Left ventricle myocardium inferior (tissue), 1 donor: Measurements from ENCODE around the gene PLAAT2. TPM values are rescaled to one million over a fixed set of nuclear protein-coding genes. Genes with fewer than 3 reads are reported as not detected.
"Not testable (repeated sequence)": the region's sequence is repeated elsewhere in the genome, so short reads cannot be mapped to it uniquely, and the experiment has no call there.

ENCODE experiments used
- DNase-seq: peaks from one replicate; pipeline ENCODE4 v3.0.0-alpha.2; 2020
- H3K27ac ChIP-seq: fragments of 200-600 bp; replicated peaks from 2 replicates; pipeline ENCODE4 v1.8.0; 2021
- H3K27me3 ChIP-seq: fragments of 200-600 bp; 2 replicates; pipeline ENCODE4 v1.8.0; 2021; ENCODE audit warnings: low read depth
- H3K36me3 ChIP-seq: fragments of 200-600 bp; 2 replicates; pipeline ENCODE4 v1.8.0; 2021
- H3K4me1 ChIP-seq: fragments of 200-600 bp; 2 replicates; pipeline ENCODE4 v1.8.0; 2021
- H3K4me3 ChIP-seq: fragments of 200-600 bp; 2 replicates; pipeline ENCODE4 v1.8.0; 2021; ENCODE audit warnings: mild to moderate bottlenecking, moderate library complexity
- H3K9me3 ChIP-seq: fragments of 200-600 bp; replicated peaks from 2 replicates; pipeline ENCODE4 v1.8.0; 2021
- CTCF ChIP-seq: fragments of 200-600 bp; IDR thresholded peaks from 2 replicates; pipeline ENCODE4 v1.8.0; 2021; ENCODE audit warnings: antibody characterized with exemption, mild to moderate bottlenecking, borderline replicate concordance
- intact Hi-C: fragments of 100-400 bp; cut with micrococcal nuclease; formaldehyde crosslinking; loops from one replicate; pipeline ENCODE4 v1.11.0; 2022
- total RNA-seq: library from RNA; stranded (reverse); fragmentation: NEBNext Ultra II Directional; extraction: Animal tissue kit (Norgen Biotek cat#: 25700); gene quantifications from one replicate; pipeline ENCODE4 v1.2.1, GENCODE V29; 2021
- donor health status: DM: no; HTN: yes; CAD: no; lungs with severe emphysema.

PLAAT2 gene
- total RNA-seq, 1 donor from 2014 or later = not detected

- intact Hi-C loops = no loop called here
- Histone ChIP-seq H3K36me3 (peaks cover 5% of the 10 kb centered on the region), H3K4me3 (no peak overlapping the region), H3K27me3 (no peaks in the 10 kb centered on the region), H3K9me3 (no peaks in the 10 kb centered on the region), H3K4me1 (peaks cover 3% of the 10 kb centered on the region), H3K27ac (peak overlapping the region; percentile 4)
- no peak for DNase-seq
- no peak for TF ChIP-seq CTCF
These were observed 15.0 kb downstream of the PLAAT2 start for GRCh38 chr11:63548178-63548577.

GRCh38 chr11:63547061-63547460 lies 16.1 kb downstream of the PLAAT2 start:
- Histone ChIP-seq H3K4me3 (no peak overlapping the region), H3K27ac (no peak overlapping the region), H3K4me1 (peaks cover 3% of the 10 kb centered on the region), H3K9me3 (no peaks in the 10 kb centered on the region), H3K27me3 (no peaks in the 10 kb centered on the region), H3K36me3 (peaks cover 5% of the 10 kb centered on the region)
- no peak for TF ChIP-seq CTCF
- no peak for DNase-seq
- intact Hi-C loops = no loop called here

- DNase-seq = no peak
These were observed 19.5 kb downstream of the PLAAT2 start for GRCh38 chr11:63543711-63544110.

GRCh38 chr11:63542506-63542905 lies 20.7 kb downstream of the PLAAT2 start:
- H3K27me3 ChIP-seq, H3K9me3 ChIP-seq, intact Hi-C loops, H3K4me3 ChIP-seq, H3K36me3 ChIP-seq, DNase-seq, H3K27ac ChIP-seq: not testable (repeated sequence)
- H3K4me1 ChIP-seq = peaks cover 14% of the 10 kb centered on the region

More at GRCh38 chr11:63543711-63544110, 19.5 kb downstream of the PLAAT2 start:
- intact Hi-C loops = no loop called here
- Histone ChIP-seq H3K9me3 (no peaks in the 10 kb centered on the region), H3K36me3 (peaks cover 5% of the 10 kb centered on the region), H3K27me3 (no peaks in the 10 kb centered on the region), H3K4me3 (no peak overlapping the region), H3K27ac (no peak overlapping the region), H3K4me1 (peaks cover 4% of the 10 kb centered on the region)
- no peak for TF ChIP-seq CTCF

- Histone ChIP-seq H3K27ac (peak overlapping the region; percentile 92), H3K4me1 (peaks cover 32% of the 10 kb centered on the region), H3K27me3 (no peaks in the 10 kb centered on the region), H3K4me3 (peak overlapping the region; percentile 64), H3K36me3 (no peaks in the 10 kb centered on the region), H3K9me3 (no peaks in the 10 kb centered on the region)
- TF ChIP-seq CTCF = no peak
- DNase-seq = peak; percentile 65
- intact Hi-C loops = no loop called here
These were observed 25.7 kb downstream of the PLAAT2 start for GRCh38 chr11:63537293-63538101.

- intact Hi-C loops = no loop called here
- Histone ChIP-seq H3K36me3 (no peaks in the 10 kb centered on the region), H3K4me1 (peaks cover 32% of the 10 kb centered on the region), H3K9me3 (no peaks in the 10 kb centered on the region), H3K27me3 (no peaks in the 10 kb centered on the region), H3K27ac (peak within 1 kb of the TSS; percentile 92), H3K4me3 (peak within 1 kb of the TSS; percentile 64)
- DNase-seq = peak; percentile 20
- TF ChIP-seq CTCF = no peak
These were observed 26.4 kb downstream of the PLAAT2 start, which contains the start of gene PLAAT4 for GRCh38 chr11:63536669-63537292. TSS of gene PLAAT4 (plus strand) at chr11:63536808. CDS start at chr11:63536869, 61 bp downstream.
